ENCODE data around the gene ABCG4. TPM values are rescaled to one million over a fixed set of nuclear protein-coding genes. Genes with fewer than 3 reads are reported as not detected.

Gene ABCG4
- total and polyA plus RNA-seq, 9 of the 15 experiments (the other 6 are each of a cell fraction or from before 2014, with no cell fraction given), result 0.03 to 0.11 (median 0.07) TPM; not detected in 4

DNA sequence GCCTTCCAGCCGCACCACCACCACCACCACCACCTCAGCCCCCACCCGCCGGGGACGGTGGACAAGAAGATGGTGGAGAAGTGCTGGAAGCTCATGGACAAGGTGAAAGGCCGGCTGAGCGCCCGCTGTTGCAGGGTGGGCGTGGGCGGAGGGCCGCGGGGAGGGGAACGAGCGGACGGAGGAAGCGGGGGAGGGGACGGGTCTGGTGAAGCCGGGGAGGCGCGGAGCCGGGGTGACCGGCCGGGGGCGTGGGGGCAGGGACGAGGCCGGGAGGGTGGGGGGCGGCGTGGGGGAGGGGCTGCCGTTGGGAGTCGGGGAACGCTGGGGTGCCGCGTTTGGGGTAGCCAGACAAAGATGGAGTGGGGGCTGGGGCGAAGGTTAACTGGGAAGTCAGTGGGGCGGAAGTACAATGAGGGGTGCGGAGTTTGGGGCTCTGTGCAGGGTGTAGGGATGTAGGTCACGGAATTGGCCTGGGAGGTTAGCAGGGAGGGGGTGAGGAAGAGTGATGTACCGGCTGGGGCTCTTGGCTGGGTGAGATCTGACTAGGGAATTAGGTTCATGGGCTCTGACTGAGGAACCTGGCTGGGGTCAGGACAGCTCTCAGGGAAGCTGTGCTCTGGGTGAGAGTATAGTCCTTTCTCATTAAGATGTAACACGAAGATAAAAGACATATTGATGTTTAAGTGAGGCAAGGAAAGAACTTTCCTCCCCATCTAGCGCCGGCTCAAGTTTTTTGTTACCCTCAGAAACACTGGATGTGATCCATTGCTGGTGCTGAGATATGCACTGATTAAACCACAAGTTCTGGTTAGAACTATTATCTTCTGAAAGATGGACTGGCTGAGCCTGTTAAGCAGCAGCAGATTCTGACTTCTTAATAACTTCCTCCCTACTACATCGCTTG lies 57.9 kb downstream of the ABCG4 start (continued):
- TF ChIP-seq, protein P1, sequence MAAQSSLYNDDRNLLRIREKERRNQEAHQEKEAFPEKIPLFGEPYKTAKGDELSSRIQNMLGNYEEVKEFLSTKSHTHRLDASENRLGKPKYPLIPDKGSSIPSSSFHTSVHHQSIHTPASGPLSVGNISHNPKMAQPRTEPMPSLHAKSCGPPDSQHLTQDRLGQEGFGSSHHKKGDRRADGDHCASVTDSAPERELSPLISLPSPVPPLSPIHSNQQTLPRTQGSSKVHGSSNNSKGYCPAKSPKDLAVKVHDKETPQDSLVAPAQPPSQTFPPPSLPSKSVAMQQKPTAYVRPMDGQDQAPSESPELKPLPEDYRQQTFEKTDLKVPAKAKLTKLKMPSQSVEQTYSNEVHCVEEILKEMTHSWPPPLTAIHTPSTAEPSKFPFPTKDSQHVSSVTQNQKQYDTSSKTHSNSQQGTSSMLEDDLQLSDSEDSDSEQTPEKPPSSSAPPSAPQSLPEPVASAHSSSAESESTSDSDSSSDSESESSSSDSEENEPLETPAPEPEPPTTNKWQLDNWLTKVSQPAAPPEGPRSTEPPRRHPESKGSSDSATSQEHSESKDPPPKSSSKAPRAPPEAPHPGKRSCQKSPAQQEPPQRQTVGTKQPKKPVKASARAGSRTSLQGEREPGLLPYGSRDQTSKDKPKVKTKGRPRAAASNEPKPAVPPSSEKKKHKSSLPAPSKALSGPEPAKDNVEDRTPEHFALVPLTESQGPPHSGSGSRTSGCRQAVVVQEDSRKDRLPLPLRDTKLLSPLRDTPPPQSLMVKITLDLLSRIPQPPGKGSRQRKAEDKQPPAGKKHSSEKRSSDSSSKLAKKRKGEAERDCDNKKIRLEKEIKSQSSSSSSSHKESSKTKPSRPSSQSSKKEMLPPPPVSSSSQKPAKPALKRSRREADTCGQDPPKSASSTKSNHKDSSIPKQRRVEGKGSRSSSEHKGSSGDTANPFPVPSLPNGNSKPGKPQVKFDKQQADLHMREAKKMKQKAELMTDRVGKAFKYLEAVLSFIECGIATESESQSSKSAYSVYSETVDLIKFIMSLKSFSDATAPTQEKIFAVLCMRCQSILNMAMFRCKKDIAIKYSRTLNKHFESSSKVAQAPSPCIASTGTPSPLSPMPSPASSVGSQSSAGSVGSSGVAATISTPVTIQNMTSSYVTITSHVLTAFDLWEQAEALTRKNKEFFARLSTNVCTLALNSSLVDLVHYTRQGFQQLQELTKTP (IDR thresholded peaks at IDR 0.05; ENCODE audit: low read depth in 1 of 2, partially characterized antibody in 2 of 2), result peak in 1 of 2 experiments; percentile 13
- TF ChIP-seq, protein P2, sequence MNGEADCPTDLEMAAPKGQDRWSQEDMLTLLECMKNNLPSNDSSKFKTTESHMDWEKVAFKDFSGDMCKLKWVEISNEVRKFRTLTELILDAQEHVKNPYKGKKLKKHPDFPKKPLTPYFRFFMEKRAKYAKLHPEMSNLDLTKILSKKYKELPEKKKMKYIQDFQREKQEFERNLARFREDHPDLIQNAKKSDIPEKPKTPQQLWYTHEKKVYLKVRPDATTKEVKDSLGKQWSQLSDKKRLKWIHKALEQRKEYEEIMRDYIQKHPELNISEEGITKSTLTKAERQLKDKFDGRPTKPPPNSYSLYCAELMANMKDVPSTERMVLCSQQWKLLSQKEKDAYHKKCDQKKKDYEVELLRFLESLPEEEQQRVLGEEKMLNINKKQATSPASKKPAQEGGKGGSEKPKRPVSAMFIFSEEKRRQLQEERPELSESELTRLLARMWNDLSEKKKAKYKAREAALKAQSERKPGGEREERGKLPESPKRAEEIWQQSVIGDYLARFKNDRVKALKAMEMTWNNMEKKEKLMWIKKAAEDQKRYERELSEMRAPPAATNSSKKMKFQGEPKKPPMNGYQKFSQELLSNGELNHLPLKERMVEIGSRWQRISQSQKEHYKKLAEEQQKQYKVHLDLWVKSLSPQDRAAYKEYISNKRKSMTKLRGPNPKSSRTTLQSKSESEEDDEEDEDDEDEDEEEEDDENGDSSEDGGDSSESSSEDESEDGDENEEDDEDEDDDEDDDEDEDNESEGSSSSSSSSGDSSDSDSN (IDR thresholded peaks at IDR 0.05; ENCODE audit: borderline replicate concordance in 1 of 2, low read depth in 2 of 2, low read length in 2 of 2), result peak in 1 of 2 experiments; percentile 19; a peak in 1 of 4 replicates
- TF ChIP-seq RBM17 (IDR thresholded peaks at IDR 0.05; ENCODE audit: borderline replicate concordance, low read depth, low read length), result no peak
- peak; percentile 30; the same call in 1 of the 2 replicates for TF ChIP-seq RB1 (IDR thresholded peaks at IDR 0.05; ENCODE audit: low read depth)
- TF ChIP-seq ZNF274 (IDR thresholded peaks at IDR 0.05; ENCODE audit: borderline replicate concordance, low read depth, low read length), result no peak
- TF ChIP-seq POLR2A (conservative IDR thresholded peaks at IDR 0.05), result 0 out of 2 replicates have a peak, but pooled peaks have one; percentile 10
- peak; percentile 14 for TF ChIP-seq RBFOX2 (IDR thresholded peaks at IDR 0.05; ENCODE audit: low read depth, low read length)
- TF ChIP-seq, protein P3, sequence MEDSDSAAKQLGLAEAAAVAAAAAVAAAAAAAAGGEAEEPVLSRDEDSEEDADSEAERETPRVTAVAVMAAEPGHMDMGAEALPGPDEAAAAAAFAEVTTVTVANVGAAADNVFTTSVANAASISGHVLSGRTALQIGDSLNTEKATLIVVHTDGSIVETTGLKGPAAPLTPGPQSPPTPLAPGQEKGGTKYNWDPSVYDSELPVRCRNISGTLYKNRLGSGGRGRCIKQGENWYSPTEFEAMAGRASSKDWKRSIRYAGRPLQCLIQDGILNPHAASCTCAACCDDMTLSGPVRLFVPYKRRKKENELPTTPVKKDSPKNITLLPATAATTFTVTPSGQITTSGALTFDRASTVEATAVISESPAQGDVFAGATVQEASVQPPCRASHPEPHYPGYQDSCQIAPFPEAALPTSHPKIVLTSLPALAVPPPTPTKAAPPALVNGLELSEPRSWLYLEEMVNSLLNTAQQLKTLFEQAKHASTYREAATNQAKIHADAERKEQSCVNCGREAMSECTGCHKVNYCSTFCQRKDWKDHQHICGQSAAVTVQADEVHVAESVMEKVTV (CRISPR knock-in tag; IDR thresholded peaks at IDR 0.05), result no peak
- 0 out of 2 replicates have a peak, but pooled peaks have one; percentile 42 for TF ChIP-seq LARP7 (IDR thresholded peaks at IDR 0.05)
- TF ChIP-seq MYBL2 (IDR thresholded peaks at IDR 0.05; ENCODE audit: low read depth), result no peak
- no peak for TF ChIP-seq MYBL2 (CRISPR knock-in tag; IDR thresholded peaks at IDR 0.05; ENCODE audit: borderline replicate concordance)
- TF ChIP-seq GATA2 (CRISPR knock-in tag; IDR thresholded peaks at IDR 0.05), result peak; percentile 39; the same call in 1 of the 2 replicates
- TF ChIP-seq FOXA3 (CRISPR knock-in tag; conservative IDR thresholded peaks at IDR 0.05 in 1 of 2, IDR thresholded peaks at IDR 0.05 in 1 of 2), result 0 out of 4 replicates have a peak, but pooled peaks of 1 of the 2 experiments have one; percentile 39
- no peak for TF ChIP-seq ZNF583 (CRISPR knock-in tag; IDR thresholded peaks at IDR 0.05)
- TF ChIP-seq, protein P4, sequence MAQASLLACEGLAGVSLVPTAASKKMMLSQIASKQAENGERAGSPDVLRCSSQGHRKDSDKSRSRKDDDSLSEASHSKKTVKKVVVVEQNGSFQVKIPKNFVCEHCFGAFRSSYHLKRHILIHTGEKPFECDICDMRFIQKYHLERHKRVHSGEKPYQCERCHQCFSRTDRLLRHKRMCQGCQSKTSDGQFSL (CRISPR knock-in tag; IDR thresholded peaks at IDR 0.05), result peak; percentile 27; the same call in 1 of the 2 replicates
- TF ChIP-seq, protein P4 (tag; IDR thresholded peaks at IDR 0.05), result no peak
